ENCODE results near the gene NDUFS7. TPM values are rescaled to one million over a fixed set of nuclear protein-coding genes. Genes with fewer than 3 reads are reported as not detected.

Gene NDUFS7
- total RNA-seq, 2 experiments from 2014 or later = 132 to 147 TPM

DNA sequence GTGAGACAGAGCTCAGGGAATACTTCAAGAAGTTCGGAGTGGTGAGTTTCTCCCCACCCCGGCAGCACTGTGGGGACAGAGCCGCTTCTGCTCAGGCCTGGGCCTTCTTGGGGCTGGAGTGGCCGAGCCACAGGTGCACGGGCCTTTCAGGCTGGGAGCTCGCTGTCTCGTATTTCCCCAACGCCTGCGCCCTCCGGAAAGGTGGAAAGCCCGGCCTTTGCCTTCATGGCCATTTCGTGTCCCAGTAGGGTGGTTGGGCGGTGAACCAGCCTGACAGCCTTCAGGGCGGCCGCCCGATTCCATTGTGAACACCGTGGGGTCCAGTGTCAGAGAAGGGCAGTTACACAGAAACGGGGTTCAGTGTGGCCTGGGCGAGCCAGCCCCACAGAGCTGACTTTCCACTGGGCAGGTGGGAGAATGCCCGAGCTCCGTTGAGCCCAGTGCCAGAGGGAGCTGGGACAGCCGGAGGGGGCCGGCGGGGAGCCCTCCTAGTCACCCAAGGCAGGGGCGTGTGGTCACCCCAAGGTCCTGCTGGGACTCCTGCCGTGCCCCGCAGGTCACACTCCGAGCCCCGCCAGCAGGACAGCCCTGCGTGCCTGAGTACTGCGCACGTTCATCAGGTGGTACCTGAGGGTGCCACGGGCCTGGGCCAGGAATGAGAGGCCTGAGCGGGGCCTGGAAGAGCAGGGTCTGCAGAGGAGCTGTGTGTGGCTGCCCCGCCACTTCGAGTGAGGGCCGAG, 37.7 kb downstream of the NDUFS7 start:
- no peaks in the 10 kb centered on the region for H3K4me1 ChIP-seq (ENCODE audit: insufficient read depth, low read length, poor library complexity, severe bottlenecking)
- no peaks in the 10 kb centered on the region for H3K9me2 ChIP-seq (ENCODE audit: insufficient read depth, low read length)
- BruUV-seq (replicated peaks) = no TSS peak
- H3K4me3 ChIP-seq (ENCODE audit: low read depth, low read length, poor library complexity, severe bottlenecking) = no peak overlapping the region
- H4K20me1 ChIP-seq (ENCODE audit: insufficient read depth, low read length) = peaks cover 9% of the 10 kb centered on the region; the same call in 1 of the 2 replicates
- H3K36me3 ChIP-seq (ENCODE audit: insufficient read depth, low read length) = peaks cover 94% of the 10 kb centered on the region
- H3K79me2 ChIP-seq (ENCODE audit: insufficient read depth, low read depth, low read length) = peaks cover 20% of the 10 kb centered on the region
- no peak overlapping the region for H3K4me2 ChIP-seq (ENCODE audit: low read length)
- DNase-seq (ENCODE audit: low spot score) = no peak
- intact Hi-C loops (cut with micrococcal nuclease; ENCODE audit: unreplicated experiment) = no loop called here
- POLR2A ChIA-PET = no interaction called here
- no peak overlapping the region for H3K27ac ChIP-seq (ENCODE audit: low read depth, low read length, poor library complexity, severe bottlenecking)
- no peaks in the 10 kb centered on the region for H3K9me3 ChIP-seq (ENCODE audit: low read length)
- no peak overlapping the region for H2AFZ ChIP-seq (ENCODE audit: low read length)
- TF ChIP-seq, protein P1, sequence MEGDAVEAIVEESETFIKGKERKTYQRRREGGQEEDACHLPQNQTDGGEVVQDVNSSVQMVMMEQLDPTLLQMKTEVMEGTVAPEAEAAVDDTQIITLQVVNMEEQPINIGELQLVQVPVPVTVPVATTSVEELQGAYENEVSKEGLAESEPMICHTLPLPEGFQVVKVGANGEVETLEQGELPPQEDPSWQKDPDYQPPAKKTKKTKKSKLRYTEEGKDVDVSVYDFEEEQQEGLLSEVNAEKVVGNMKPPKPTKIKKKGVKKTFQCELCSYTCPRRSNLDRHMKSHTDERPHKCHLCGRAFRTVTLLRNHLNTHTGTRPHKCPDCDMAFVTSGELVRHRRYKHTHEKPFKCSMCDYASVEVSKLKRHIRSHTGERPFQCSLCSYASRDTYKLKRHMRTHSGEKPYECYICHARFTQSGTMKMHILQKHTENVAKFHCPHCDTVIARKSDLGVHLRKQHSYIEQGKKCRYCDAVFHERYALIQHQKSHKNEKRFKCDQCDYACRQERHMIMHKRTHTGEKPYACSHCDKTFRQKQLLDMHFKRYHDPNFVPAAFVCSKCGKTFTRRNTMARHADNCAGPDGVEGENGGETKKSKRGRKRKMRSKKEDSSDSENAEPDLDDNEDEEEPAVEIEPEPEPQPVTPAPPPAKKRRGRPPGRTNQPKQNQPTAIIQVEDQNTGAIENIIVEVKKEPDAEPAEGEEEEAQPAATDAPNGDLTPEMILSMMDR (conservative IDR thresholded peaks at IDR 0.05; ENCODE audit: low read length) = no peak
- TF ChIP-seq EZH2phosphoT487 (IDR thresholded peaks at IDR 0.05; ENCODE audit: borderline replicate concordance, low read depth, low read length) = no peak
- CTCF ChIA-PET (ENCODE audit: unreplicated experiment) = no interaction called here

GRCh38 chr19:1421958-1422305, 38.2 kb downstream of the NDUFS7 start:
- intact Hi-C loops (cut with micrococcal nuclease; ENCODE audit: unreplicated experiment) = no loop called here
- DNase-seq (ENCODE audit: low spot score) = no peak
- no peaks in the 10 kb centered on the region for H3K9me2 ChIP-seq (ENCODE audit: insufficient read depth, low read length)
- H2AFZ ChIP-seq (ENCODE audit: low read length) = no peak overlapping the region
- peaks cover 14% of the 10 kb centered on the region for H3K79me2 ChIP-seq (ENCODE audit: insufficient read depth, low read depth, low read length)
- TF ChIP-seq, protein P1 (conservative IDR thresholded peaks at IDR 0.05; ENCODE audit: low read length) = no peak
- no peak for TF ChIP-seq EZH2phosphoT487 (IDR thresholded peaks at IDR 0.05; ENCODE audit: borderline replicate concordance, low read depth, low read length)
- CTCF ChIA-PET (ENCODE audit: unreplicated experiment) = no interaction called here
- H3K4me3 ChIP-seq (ENCODE audit: low read depth, low read length, poor library complexity, severe bottlenecking) = no peak overlapping the region
- H3K36me3 ChIP-seq (ENCODE audit: insufficient read depth, low read length) = peaks cover 94% of the 10 kb centered on the region
- no peak overlapping the region for H3K4me2 ChIP-seq (ENCODE audit: low read length)
- no peaks in the 10 kb centered on the region for H3K9me3 ChIP-seq (ENCODE audit: low read length)
- no TSS peak for BruUV-seq (replicated peaks)
- H3K27ac ChIP-seq (ENCODE audit: low read depth, low read length, poor library complexity, severe bottlenecking) = no peak overlapping the region
- POLR2A ChIA-PET = no interaction called here
- H4K20me1 ChIP-seq (ENCODE audit: insufficient read depth, low read length) = peaks cover 9% of the 10 kb centered on the region; the same call in 1 of the 2 replicates
- no peaks in the 10 kb centered on the region for H3K4me1 ChIP-seq (ENCODE audit: insufficient read depth, low read length, poor library complexity, severe bottlenecking)

DNA sequence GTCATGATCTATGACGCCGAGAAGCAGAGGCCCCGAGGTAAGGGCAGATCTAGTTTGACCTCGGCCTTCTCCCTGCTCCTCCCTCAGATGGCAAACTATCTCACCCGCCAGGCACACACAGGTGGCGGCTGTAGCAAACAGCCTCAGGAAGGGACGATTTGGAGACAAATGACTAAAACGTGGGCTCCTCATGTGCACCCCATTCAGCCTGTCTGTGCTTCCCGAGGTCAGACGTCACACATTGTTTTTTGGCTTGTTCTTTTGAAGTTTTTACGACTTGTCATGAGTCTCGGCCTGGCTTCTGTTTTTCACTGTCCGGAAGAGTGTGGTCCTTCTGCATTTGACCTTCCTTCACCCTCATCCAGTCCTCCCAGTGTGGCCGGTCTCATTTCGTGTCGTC, 38.7 kb downstream of the NDUFS7 start:
- no peak overlapping the region for H3K4me2 ChIP-seq (ENCODE audit: low read length)
- no peak overlapping the region for H3K27ac ChIP-seq (ENCODE audit: low read depth, low read length, poor library complexity, severe bottlenecking)
- TF ChIP-seq, protein P1 (conservative IDR thresholded peaks at IDR 0.05; ENCODE audit: low read length) = no peak
- TF ChIP-seq EZH2phosphoT487 (IDR thresholded peaks at IDR 0.05; ENCODE audit: borderline replicate concordance, low read depth, low read length) = no peak
- H3K9me2 ChIP-seq (ENCODE audit: insufficient read depth, low read length) = no peaks in the 10 kb centered on the region
- H3K4me1 ChIP-seq (ENCODE audit: insufficient read depth, low read length, poor library complexity, severe bottlenecking) = no peaks in the 10 kb centered on the region
- H3K4me3 ChIP-seq (ENCODE audit: low read depth, low read length, poor library complexity, severe bottlenecking) = no peak overlapping the region
- peaks cover 9% of the 10 kb centered on the region; the same call in 1 of the 2 replicates for H4K20me1 ChIP-seq (ENCODE audit: insufficient read depth, low read length)
- DNase-seq (ENCODE audit: low spot score) = no peak
- peaks cover 10% of the 10 kb centered on the region; the same call in 1 of the 2 replicates for H3K79me2 ChIP-seq (ENCODE audit: insufficient read depth, low read depth, low read length)
- BruUV-seq (replicated peaks) = no TSS peak
- no peaks in the 10 kb centered on the region for H3K9me3 ChIP-seq (ENCODE audit: low read length)
- peaks cover 94% of the 10 kb centered on the region for H3K36me3 ChIP-seq (ENCODE audit: insufficient read depth, low read length)
- CTCF ChIA-PET (ENCODE audit: unreplicated experiment) = no interaction called here
- H2AFZ ChIP-seq (ENCODE audit: low read length) = no peak overlapping the region
- intact Hi-C loops (cut with micrococcal nuclease; ENCODE audit: unreplicated experiment) = no loop called here
- POLR2A ChIA-PET = no interaction called here
